SIG-M5 treated with dmso at 0.1 percent for 504 hours (cell line): Measurements from ENCODE around the gene PRKN.

ENCODE experiments used
- DNase-seq: peaks from one replicate; lab custom pipeline; 2025; ENCODE audit not compliant: unreplicated experiment; lab: John Stamatoyannopoulos, UW

Gene PRKN

GRCh38 chr6:162014069-162014811 lies 713.3 kb downstream of the PRKN start:
- DNase-seq: no peak

GRCh38 chr6:162005372-162005771 lies 722.2 kb downstream of the PRKN start:
- no peak for DNase-seq

GRCh38 chr6:161996783-161997182 lies 730.8 kb downstream of the PRKN start:
- no peak for DNase-seq

GRCh38 chr6:161985876-161986423 lies 741.6 kb downstream of the PRKN start:
- DNase-seq: no peak

DNA sequence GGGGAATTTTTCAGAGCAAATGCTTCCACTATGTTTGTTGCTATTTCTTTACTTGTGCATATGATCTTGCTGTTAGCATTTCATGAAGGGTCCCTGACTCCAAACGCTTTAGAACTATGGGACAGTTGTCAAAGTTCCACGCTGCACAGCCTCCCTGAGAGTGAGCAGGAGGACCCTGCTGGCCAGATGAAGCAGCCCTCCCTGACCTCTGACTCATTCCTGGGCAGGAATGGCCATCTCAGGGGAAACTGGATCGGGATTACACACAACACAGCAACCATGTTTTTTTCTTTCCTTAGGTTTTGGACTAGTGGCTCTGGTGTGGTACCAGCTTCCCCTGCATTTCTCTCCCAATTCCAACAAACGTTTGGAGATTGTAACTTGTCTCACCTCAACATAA lies 742.9 kb downstream of the PRKN start:
- DNase-seq: no peak

DNA sequence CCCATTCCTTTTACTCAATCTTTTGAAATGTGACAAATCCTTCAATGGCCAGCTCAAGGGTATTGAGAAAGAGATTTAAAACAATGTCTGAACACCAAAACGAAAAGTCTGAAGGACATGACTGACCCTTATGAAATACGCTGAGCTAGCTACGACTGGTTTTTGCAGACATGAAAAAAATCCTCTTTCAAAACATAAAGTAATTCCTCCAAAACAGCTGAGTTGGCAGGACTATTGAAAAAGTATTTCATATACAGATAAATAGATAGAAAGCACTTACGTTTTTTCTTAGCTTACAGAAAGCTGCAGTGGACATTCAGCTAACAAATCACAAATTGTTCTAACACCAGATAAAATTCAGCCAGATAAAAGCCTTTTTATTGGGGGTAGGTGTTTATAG lies 751.0 kb downstream of the PRKN start:
- DNase-seq: no peak

DNA sequence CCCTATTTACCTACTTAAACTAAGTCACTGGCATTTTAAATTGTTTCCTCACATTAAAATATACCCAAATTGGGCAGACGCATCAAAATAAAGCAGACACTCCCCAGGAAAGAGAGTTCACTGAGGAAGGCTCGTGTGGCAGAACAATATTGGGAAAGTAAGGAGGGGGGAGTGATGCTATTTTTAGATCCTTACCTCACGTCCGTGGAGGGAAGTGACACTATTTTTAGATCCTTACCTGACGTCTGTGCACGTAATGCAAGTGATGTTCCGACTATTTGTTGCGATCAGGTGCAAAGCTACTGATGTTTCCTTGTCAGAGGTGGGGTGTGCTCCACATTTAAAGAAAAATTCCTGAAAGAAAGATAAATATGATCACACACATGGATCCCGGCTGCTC lies 754.5 kb downstream of the PRKN start:
- no peak for DNase-seq

- DNase-seq: no peak
Observed at GRCh38 chr6:161971043-161971442, 756.5 kb downstream of the PRKN start.

- DNase-seq: no peak
Observed at GRCh38 chr6:161963634-161964234, 763.8 kb downstream of the PRKN start.

- DNase-seq: no peak
Observed at GRCh38 chr6:161963181-161963580, 764.4 kb downstream of the PRKN start.

DNA sequence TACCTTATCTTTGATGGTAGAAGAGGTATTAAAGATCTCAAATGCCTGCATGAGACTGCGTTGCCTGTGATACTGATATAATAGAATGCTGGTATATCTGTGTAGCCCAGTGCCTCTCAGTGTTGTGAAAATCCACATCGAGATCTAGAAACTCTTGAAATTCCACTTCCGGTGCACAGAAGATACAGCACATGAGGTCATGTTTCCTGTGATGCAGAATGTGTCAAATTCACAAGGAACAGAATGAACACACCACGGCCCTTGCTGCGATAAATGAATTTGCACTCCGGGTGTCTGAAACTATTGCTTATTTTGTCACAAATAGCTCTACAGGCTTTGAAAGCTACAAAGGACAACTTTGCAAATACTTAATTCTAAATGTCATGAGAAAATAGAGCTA lies 765.8 kb downstream of the PRKN start:
- DNase-seq: no peak

DNA sequence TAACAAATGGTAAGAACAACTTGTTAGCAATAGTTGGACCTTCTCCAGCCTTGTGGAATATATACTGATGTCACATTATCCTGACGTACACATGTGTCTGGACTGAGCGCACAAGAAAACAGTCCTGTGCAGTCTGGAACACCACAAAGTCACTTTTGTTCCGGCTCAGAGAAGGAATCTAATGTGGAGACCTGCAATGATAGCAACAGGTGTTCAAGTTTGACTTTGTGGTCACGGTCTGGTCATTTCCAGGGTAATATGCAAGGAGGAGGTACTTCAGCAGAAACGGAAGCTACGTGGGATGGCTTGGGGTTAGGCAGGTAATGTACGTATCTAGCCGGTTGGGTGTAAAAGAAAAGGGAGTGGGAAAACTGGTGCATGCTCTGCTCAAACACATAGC lies 766.5 kb downstream of the PRKN start:
- no peak for DNase-seq

- DNase-seq: no peak
Observed at GRCh38 chr6:161959072-161959471, 768.5 kb downstream of the PRKN start.

DNA sequence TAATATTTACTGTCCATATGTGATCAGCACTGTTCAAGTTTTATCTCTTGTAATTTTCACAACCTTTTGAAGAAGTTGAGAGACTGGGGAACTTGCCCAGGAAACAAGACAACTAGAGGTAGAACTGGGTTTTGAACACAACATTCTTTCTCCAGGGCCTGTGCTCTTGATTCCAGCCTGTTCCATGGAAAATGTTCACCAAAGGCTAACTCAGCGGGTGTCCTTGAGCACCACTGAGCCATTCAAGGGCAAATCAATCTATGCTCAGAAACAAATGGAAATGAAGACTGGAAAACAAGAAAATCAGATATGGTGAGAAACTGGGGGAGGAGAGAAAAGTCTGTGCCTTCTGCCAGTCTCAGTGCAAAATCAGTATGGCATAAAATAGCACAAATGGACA lies 771.5 kb downstream of the PRKN start:
- DNase-seq: no peak

- no peak for DNase-seq
Observed at GRCh38 chr6:161954699-161955276, 772.8 kb downstream of the PRKN start.

GRCh38 chr6:161954077-161954476 lies 773.5 kb downstream of the PRKN start:
- DNase-seq: no peak

GRCh38 chr6:161951126-161951525 lies 776.4 kb downstream of the PRKN start:
- no peak for DNase-seq

GRCh38 chr6:161949531-161949930 lies 778.0 kb downstream of the PRKN start:
- no peak for DNase-seq

- DNase-seq: no peak
Observed at GRCh38 chr6:161948462-161948861, 779.1 kb downstream of the PRKN start.

DNA sequence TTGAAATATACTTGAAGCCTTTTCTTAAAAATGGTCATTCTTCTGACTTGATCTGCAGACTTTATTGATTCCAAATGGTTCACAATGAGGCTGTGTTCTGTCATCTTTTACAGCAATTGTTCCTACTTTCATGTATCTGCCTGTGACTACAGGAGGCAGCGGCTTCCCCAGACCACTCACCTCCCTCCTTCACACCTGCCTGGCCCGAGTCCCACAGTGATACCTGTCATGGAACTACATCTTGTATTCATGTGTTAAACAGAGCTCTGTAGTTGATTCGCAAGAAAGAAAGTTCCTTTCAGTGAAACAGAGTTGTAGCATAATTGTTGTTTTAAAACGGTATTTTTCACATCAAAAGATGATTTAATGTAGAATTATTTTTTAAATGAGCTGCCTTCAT lies 780.2 kb downstream of the PRKN start:
- DNase-seq: no peak

DNA sequence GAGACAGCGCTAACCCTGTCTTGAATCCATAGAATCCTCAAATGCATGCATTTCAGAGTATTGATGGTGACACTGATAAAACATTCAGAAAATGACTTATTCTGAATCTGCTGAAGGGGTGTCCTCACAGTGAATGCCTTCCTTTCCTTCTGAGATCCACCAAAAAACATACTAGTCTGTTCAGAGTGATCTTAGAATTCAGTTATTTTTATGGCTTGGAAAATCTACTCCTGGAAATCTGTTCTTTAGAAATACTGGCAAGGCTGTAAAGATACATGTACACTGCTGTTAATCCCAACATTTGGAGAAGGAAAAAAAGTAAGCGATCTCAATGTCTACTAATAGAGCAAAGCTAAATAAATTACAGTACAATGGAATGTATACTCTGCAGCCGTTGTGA lies 781.1 kb downstream of the PRKN start:
- no peak for DNase-seq

DNA sequence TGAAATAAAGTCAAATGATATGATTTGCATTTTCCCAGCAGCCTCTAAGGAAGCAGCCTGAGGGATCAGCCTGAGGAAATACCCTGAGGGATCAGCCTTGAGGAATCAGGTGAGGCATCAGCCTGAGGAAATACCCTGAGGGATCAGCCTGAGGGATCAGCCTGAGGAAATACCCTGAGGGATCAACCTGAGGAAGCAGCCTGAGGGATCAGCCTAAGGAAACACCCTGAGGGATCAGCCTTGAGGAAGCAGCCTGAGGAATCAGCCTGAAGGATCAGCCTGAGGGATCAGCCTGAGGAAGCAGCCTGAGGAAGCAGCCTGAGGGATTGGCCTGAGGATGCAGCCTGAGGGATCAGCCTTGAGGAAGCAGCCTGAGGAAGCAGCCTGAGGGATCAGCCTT lies 784.0 kb downstream of the PRKN start:
- DNase-seq: no peak
